HG03521 (cell line): ENCODE measurements around the gene STIMATE.

Experiments
- ATAC-seq: cut with Tn5 transposase; IDR thresholded peaks from one replicate; pipeline ENCODE4 v1.9.1; 2021; ENCODE audit warnings: mild to moderate bottlenecking, moderate library complexity; ENCODE audit not compliant: unreplicated experiment

Gene STIMATE

DNA sequence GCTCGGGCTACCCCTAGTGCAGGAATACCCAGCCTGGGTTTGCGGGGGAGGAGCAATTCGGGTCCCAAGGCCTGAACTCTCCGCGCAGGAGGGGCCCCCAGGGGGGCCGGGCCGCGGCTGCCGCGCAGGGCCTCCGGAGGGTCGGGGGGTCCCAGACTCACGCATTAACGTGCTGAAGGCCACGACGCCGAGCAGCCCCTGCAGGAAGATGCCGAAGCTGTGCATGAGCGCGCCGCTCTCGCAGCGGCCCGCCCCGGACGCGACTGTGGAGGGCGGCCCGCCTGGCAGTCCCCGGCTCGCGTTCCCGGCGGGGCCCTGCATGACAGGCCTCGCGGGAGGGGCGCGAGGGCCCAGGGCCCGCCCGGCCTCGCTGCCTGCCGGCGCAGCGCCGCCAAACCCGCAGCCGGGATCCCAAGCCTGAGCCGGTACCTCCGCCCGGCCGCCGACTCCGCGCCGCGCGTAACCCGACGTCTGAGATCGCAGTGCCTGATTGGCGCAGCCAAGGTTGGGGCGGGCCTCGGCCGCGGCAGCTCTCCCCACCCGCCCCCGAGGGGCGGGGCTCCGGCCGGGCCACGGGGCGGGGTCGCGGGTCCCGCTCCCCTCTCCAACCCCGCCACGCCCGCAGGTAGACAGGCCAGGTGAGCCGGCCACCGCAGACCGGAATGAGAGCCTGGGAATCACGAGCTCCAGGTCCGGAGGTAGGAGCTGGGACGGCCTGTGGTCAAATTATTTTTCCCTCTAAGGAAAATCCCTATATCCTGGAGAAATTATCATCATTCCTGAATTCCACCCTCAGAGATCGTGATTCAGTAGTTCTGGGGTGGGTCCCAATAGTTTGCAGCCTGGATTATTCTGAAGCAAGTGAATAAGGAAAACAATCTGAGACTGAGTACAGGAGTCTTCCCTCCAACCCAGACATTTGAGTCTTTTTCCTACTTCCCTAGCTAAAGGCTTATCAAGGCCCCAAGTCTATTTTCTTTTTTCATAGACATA, at the start of gene STIMATE:
Gene STIMATE (minus strand): TSS at position 419 of the 993 bp plus-strand sequence. CDS start 98 bp downstream, at position 321.
- peak; percentile 86 for ATAC-seq

DNA sequence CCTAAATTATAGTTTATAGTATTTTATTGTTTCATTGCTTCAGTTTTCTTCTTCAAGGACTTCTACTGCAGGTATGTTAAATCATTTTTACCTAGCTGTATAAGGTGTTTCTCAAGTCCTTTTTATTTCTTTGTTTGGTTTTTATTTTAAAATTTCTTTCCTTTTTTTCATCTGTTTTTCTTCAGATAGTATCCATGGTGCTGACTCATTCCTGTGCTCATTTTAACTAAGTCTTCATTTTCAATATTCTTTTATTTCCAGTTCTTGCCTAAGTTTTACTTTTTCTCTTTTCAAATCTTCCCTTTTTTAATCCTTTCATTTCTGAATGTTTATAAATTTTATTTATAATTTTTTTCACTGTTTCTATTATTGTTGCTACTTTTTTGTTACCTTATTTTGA, 42.3 kb upstream of the STIMATE start:
- no peak for ATAC-seq

DNA sequence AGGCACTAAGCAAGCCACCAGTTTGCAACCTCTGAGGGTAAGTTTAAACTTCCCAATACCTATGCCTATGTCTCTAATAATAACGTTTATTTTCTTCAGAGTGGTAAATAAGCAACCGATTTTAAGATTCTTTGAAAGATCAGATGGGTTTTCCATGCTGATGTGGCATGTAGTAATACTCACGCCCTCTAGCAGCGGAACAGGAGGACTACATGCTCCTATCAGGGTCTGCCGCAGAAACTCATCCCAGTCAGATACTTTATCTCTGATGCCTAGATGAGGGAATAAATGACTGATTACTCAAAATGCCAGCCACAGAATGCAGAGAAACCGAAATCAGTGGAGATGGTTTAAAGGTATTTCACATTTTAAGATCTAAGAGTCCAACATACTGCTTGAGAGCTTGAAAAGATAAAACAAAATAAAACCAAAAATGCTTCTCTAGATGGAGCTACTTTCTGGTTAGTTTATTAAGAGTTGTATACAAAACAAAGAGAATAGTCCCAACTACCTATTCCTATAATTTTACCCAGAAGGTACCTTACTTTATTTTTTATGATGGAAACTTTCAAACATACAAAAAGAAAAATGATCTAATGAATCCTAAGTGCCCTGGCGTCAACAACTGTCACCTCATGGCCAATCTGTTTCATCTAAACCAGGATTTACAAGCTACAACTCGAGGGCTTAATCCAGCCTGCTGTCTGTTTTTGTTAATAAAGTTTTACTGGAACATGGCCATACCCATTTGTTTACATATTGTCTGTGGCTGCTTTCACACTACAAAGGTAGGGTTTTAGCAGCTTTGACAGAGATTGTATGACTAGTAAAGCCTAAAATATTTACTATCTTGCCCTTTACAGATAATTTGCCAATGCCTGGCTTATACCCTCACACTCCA, 37.5 kb upstream of the STIMATE start:
- ATAC-seq = no peak

DNA sequence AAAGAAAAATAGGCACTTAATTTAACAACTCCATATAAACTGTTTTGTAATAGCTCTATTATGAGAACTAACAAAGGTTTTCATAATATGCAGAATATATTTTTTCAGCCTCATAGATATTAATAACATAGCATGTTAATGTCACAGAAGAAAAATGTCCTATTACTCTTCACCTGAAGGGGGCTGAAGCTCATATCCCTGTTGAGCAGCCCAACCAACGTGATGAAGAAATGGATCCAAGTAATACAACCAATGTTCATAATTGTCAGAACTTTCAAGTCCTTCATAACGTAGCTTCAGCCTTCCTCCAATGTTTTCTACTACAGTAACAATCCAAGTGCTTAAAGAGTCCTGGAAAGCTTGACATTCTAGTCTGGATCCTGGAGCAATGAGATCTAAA, 34.5 kb upstream of the STIMATE start:
- no peak for ATAC-seq

DNA sequence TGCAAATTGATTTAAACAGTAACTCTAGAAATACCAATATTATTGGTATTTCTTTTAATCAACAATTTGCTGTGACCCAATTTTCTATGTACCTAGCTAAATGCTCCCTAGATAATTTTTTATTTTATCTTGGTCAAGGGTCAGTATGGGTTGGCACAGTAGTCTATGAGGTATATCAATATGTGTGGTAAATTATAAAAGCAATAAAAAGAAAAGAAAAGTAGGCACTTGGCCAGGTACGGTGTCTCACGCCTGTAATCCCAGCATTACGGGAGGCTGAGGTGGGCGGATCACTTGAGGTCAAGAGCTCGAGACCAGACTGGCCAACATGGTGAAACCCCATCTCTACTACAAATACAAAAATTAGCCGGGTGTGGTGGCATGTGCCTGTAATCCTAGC, 34.0 kb upstream of the STIMATE start:
- no peak for ATAC-seq

DNA sequence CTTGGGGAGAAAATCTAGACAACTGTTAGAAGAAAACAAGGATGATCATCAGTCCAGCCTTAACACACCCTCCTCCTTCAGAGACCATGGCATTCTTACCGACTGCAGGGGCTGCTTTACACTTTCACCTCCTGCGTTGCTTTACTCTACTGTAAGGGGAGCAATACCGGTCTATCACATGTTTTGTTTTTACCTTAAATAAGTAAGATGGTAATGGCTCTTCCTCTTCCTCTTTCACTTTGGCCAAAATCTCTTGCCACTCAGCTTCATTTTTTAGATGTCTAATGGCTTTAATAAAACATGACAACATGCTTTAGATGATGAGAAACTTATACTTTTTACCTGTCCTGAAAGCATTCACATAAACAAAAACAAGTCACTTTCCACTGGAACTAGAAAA, 33.4 kb upstream of the STIMATE start:
- ATAC-seq = no peak

DNA sequence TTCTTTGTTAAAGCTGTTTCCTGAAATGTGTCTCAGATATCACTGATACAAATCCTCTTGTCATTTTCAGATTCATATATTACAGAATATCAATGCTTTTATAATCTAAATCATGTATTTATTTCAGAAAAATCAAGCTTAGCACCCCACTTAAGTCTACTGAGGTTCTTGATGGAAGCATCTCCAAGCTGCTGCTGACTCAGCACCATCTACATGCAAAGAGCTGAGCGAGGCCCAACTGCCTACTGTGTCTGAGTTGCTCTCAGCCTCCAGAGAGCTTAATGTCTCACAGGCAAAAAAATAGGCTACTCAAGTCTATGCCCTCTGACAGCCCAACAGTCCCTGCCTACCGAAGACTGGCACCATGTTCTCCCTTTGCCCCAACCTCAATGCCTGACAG, 29.2 kb upstream of the STIMATE start:
- no peak for ATAC-seq

DNA sequence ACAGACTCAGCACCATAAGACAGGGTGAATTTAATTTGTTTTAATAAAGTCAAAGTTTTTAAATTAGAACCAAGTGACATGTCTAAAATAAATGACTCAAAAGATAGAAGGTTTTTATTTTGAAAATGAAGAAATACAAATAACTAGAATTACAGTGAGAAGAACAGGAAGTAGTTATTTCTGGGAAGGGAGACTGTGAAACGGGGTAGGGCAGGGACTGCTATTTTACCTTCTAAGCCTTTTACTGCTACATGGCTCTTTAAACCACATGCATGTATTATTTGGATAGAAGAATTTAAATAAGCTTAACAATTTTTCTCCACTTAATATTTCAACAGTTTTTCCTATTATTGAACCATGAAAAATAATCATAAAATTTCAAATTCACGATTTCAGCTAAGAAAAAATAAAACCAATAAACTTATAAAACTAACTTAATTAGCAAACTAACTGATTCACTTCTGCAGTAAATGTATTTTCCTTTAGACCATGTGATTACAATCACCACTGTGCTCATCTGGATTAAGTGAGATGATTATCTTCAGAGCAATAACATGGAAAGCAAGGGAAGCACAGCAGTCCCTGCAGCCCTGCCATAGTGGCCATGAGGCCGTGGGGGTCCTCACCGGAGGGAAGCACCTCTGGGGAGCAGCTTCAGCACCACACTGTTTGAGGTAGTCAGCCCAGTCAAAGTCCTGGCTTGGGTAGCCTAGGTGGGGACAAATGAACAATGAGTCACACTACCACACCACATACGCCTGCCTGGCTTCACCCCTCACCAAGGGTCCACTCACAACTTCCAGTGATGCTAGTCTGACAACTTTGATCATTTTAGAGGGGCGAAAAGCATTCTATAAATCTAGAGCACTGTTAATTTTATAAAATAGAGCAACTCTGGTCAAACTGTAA, 28.3 kb upstream of the STIMATE start:
- no peak for ATAC-seq

DNA sequence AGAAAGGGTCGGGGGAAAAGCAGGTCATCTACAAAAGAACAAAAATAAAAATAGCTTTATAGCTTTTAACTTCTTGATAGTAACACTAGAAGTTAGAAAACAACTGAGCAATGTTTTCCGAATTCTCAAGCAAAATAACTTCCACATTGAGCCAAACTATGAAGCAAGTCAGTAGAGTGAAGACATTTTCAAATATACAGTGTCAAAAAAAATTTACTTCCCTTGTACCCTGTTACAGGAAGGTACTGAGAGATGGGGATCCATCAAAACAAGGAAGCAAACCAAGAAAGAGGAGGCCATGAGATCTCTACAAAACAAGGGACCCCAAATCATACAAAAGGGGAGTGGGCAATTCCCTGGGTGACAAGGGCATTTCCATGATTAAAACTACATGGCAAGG, 26.6 kb upstream of the STIMATE start:
- ATAC-seq = no peak

DNA sequence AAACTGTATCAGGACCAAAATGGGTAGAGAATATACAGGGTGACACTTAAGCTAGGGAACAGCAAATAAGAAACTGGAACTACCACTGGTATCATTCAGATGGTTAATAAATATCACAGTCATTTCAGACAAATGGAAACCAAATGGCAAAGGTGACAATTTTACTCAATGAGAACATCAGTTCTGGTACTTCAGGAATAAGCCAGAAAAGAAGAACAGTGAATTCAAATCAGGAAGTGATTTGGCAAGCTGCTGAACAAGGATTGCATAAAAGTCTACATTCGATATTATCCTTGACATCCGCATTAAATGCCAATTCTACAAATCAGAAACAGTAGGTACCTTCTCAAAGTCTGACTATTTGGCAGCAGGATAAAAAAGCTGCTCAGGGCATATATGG, 23.5 kb upstream of the STIMATE start:
- ATAC-seq = no peak

DNA sequence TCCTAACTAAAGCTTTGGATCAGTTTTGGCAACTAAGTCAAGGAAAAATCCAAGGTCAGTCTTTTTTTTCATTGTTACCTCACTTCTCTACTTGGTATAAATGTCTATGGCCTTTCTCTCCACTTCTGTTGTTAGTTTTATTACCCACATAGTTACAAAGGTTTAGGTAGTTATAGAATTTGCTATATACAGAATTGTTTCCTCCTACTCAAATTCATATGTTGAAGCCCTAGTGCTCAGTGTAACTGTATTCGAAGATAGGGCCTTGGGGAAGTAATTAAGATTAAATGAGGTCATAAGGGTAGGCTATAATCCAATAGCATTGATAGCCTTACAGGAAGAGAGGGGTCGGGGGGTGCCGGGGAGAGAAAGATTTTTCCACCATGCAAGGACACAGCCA, 19.7 kb upstream of the STIMATE start:
- ATAC-seq = no peak

DNA sequence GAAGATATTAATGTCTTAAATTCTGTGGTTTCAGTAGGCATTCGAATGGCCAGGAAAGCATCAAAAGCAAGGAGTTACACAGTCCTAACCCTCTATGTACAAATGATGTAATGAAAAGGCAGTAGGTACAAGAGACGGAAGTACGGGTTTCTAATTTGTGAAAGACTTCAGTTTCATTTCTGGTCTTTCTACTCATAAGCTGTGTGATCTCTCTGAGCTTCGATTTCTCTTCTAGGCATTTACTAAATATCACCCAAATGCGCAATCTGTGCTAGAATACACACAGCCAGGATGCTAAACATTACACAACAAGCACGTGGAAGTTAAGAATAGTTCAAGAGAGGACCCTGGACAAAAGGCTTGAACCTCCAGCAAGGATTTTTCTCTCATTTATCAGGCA, 17.9 kb upstream of the STIMATE start:
- no peak for ATAC-seq

DNA sequence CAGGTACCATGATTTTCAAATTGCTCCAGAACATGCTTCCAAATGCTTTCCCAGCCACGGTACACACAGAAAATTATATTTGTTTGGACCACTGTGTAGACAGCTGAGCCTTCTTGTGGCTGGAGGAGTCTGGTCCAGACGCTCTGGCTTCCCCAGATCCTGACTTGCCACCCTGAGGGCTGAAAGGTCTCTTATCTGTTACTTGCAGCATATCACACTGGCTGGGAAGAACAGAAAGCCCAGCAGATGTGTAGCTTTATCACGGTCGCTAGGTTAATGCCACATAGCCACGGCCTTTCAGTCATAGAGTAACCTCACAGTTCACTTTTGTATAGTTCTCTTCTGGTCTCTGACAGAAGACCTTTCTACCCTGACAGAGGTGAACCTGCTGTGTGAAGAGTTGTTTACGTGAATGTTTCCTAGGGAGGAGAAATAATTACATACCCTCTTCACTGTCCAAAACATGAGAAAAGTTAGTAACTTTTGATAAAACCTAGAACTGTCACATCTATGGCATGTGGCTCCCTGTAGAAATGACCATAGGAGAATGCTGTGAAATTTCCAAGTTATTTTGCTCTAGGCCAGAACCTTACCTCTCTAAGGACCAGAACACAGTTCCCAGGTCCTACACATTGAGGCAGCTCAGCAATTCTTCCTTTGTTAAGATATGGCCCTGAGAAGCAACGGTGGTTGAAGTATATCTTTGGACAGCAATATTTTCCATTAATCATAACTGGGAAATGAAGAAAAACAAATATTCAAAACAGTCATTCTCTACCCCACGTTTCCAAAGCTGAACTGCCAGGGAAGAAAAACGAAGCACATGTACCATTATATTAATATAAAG, 15.8 kb upstream of the STIMATE start:
- no peak for ATAC-seq

DNA sequence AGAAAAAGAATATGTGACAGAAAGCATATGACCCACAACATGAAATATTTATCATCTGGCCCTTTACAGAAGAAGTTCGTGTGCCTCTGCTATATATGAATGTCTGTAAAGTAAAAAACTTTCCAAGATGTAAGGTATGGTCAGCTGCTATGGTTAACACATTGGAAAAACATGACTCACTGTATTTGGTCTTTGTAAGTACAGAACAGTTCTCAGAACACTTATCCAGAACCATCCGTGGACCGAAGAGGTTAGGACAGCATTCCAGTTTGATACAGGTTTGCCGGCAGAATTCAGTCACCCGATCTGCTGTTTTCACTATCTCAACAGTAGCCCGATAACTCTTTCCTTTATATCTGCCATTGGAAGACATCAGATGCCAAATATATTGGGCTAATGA, 13.5 kb upstream of the STIMATE start:
- no peak for ATAC-seq

DNA sequence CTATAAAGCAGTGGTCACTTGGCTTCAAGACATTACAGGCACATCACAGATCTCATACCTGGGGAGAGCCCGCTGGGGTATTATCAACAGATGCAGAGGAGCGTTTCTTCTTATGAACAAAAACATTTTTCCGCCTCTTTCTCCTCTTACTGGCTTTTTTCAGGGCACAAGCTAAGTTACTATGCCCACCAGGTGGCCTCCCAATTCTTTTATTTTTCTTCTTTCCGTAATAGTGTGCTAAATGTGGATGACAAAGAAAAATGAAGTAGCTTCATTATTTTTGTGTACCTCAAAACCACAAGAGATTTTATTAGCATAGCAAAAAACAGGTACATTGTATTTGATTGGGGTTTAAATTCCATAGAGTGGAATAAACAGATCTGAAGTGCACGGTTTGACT, 10.1 kb upstream of the STIMATE start:
- ATAC-seq = no peak

DNA sequence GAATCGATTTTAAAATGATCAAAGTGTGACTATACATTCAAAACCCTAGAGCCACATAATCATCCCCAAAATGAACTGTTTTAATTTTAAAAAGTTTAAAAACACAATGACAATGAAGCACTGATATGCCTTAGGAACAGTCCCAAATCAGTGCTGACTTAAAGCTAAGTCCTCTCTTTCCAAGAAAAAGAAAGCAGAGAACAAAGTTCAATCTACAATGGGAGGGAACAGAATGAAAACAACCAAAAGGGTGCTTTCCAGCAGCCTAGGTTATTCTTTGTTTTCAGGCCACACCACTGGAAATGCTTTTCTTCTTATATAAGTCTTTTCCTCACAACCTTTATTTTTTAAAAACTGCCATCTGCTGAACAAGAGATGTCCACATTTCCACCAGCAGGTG, 7.2 kb upstream of the STIMATE start:
- no peak for ATAC-seq

DNA sequence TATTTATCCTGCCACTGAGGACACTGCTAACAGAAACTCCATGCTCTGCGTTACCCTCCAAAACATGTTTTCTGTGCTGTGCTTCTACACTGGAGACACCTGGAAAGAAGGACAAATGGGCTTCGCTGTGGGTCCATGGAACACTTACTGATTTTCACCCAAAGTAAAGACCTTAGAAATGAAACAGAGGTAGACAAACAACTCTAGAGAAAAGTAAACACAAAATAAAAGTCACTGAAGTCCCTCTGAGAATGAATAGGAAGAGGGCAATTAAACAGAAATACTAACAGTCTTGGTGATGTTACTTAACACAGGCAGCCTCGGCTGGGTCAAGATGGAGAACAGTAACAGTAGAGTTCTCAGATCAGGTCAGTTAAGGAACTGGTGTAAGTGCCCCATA, 6.7 kb upstream of the STIMATE start:
- no peak for ATAC-seq

DNA sequence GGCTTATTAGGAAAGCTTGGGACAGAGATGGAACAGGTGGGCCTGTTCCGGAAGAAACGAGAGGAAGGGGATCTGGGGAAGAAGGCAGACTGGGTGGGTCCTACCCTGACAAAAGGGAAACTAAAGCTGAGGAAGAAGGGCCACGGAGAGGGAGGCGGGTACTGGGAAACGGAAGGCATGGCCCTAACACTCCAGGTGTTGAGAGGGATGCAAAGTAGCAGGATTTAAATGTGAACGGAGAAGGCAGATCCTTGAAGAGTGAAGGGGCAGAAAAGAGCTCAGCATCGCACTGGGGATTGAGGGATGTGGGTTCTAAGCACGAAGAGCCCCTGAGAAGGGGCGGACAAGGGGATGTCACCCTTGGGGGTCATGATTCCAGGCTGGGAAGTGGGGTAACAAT, 735 bp downstream of the STIMATE start:
- no peak for ATAC-seq

DNA sequence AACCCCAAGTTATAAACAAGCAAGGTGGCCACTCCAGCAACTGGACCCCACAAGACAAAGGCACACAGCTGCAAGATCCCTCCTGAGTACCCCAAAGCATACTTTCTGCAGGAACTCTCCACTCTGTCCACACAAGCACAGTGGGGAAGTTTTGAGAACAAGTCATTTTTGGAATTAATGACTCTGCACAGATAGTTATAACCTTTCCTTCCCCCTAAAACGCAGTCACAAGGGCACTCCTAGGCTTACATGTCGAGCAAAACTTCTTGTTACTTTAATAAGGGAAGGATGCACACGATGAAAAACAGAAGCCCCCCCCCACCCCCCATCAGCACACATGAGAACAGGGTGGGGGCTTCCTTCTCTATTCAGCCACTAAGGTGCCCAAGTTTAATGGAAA, 1.2 kb downstream of the STIMATE start:
- ATAC-seq = no peak

DNA sequence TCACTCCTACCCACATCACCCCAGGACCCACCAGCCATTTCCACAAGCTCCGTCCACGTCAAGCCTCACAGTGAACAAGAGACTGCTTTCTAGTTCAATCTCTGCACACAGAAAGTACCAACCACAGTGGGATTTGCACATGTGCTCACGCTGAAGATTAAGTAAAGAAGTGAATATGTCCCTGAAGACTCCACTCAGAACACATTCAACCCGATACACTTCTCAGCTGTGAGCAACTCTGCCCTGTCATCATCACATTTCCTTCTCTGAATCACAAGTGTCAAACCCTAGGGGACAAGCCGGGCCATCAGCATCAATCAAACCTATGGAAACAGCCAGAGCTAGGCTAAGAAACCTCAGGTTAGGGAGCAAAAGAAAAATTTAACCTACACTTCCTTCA, 1.9 kb downstream of the STIMATE start:
- no peak for ATAC-seq
